HepG2 (cell line): ENCODE data around the gene PIWIL4. TPM values are rescaled to one million over a fixed set of nuclear protein-coding genes. Genes with fewer than 3 reads are reported as not detected.

ENCODE experiments used
- ATAC-seq: fragments of 200-7000 bp; cut with Tn5 transposase; 3 replicates; pipeline ENCODE4 v1.9.1; 2020; ENCODE audit warnings: mild to moderate bottlenecking, moderate library complexity
- BruUV-seq: library from RNA; stranded (reverse); fragments of 400-500 nt; replicated peaks from 2 replicates; lab custom pipeline; 2021; lab: Mats Ljungman, UMichigan
- CTCF ChIA-PET: fragments of 300-600 bp; formaldehyde crosslinking; extraction: SDS; loops from one replicate; lab custom pipeline; 2021; ENCODE audit warnings: low total read pairs, inconsistent platforms, low intra/inter-chr PET ratio; lab: Yijun Ruan, JAX
- POLR2A ChIA-PET: fragments of 350-600 bp; sonication (Branson Sonifier 250); formaldehyde crosslinking; loops from one replicate; lab custom pipeline; 2020; ENCODE audit warnings: antibody characterized with exemption, inconsistent platforms; lab: Yijun Ruan, JAX
- DNase-seq: peaks from one replicate; pipeline ENCODE4 v3.0.0-alpha.2; 2015; ENCODE audit warnings: low spot score
- FAIRE-seq: peaks from 3 replicates; lab custom pipeline; 2011; peaks lifted over from hg19 to GRCh38; lab: Jason Lieb, UNC
- H2AFZ ChIP-seq: one replicate; pipeline ENCODE4 v1.6.1; 2011; ENCODE audit warnings: low read length, inconsistent platforms
- H3K27ac ChIP-seq: fragments of 300-600 bp; 3 replicates; pipeline ENCODE4 v1.8.0; 2011; ENCODE audit warnings: mixed run types, mild to moderate bottlenecking, mixed read lengths, low read length, inconsistent platforms; ENCODE audit not compliant: insufficient read depth; ENCODE audit errors: extremely low read length
- H3K27me3 ChIP-seq, 2 experiments: fragments of 200-600 bp in 1 of 2; 2 replicates in 1 of 2; 3 replicates in 1 of 2; pipeline versions ENCODE4 v1.6.0 to v1.8.0; 2011; ENCODE audit warnings: low read length in 2 of 2, mild to moderate bottlenecking in 2 of 2, moderate library complexity in 2 of 2, inconsistent platforms in 1 of 2; ENCODE audit not compliant: insufficient read depth in 2 of 2, control insufficient read depth in 1 of 2
- H3K36me3 ChIP-seq, 2 experiments: fragments of 200-600 bp in 1 of 2; replicated peaks in 1 of 2; 2 replicates in 1 of 2; 3 replicates in 1 of 2; pipeline versions ENCODE4 v1.5.1 to v1.8.0; 2011; ENCODE audit warnings: low read length in 2 of 2, inconsistent platforms in 1 of 2; ENCODE audit not compliant: insufficient read depth in 2 of 2, control insufficient read depth in 1 of 2
- H3K4me1 ChIP-seq: 2 replicates; pipeline ENCODE4 v1.5.1; 2012; ENCODE audit warnings: low read length, inconsistent platforms; ENCODE audit not compliant: insufficient read depth
- H3K4me2 ChIP-seq: 2 replicates; pipeline ENCODE4 v1.6.0; 2011; ENCODE audit warnings: low read depth, low read length, inconsistent platforms
- H3K4me3 ChIP-seq, 3 experiments: fragments of 200-600 bp in 1 of 3; sonication (generic), shearing (Covaris generic) in 1 of 3; replicated peaks in 1 of 3; 2 replicates each; pipeline ENCODE4 v1.5.1; 2011 to 2016; ENCODE audit warnings: low read length in 3 of 3, inconsistent platforms in 2 of 3, low read depth in 2 of 3, mild to moderate bottlenecking in 2 of 3, control low read depth in 1 of 3, mixed read lengths in 1 of 3; ENCODE audit not compliant: insufficient read depth in 1 of 3
- H3K79me2 ChIP-seq: one replicate; pipeline ENCODE4 v1.6.1; 2011; ENCODE audit warnings: low read length, inconsistent platforms; ENCODE audit not compliant: insufficient read depth
- H3K9ac ChIP-seq: 2 replicates; pipeline ENCODE4 v1.6.0; 2011; ENCODE audit warnings: mild to moderate bottlenecking, low read depth, low read length, inconsistent platforms; ENCODE audit not compliant: insufficient read depth
- H3K9me3 ChIP-seq: 2 replicates; pipeline ENCODE4 v1.5.1; 2012; ENCODE audit warnings: mild to moderate bottlenecking, low read length
- H4K20me1 ChIP-seq: 2 replicates; pipeline ENCODE4 v1.6.0; 2011; ENCODE audit warnings: inconsistent platforms, mild to moderate bottlenecking, low read length, moderate library complexity; ENCODE audit not compliant: insufficient read depth
- ARID5B ChIP-seq: IDR thresholded peaks from 2 replicates; pipeline ENCODE4 v1.4.0; 2020; ENCODE audit warnings: mild to moderate bottlenecking, missing genetic modification reagents
- MNT ChIP-seq: fragments of 450-650 bp; IDR thresholded peaks from 2 replicates; pipeline ENCODE4 v1.6.1; 2016
- ZNF121 ChIP-seq: sonication (generic); formaldehyde crosslinking; IDR thresholded peaks from 2 replicates; pipeline ENCODE4 v1.5.0; 2020; ENCODE audit warnings: mild to moderate bottlenecking, missing genetic modification reagents
- ZNF644 ChIP-seq: IDR thresholded peaks from 2 replicates; pipeline ENCODE4 v1.6.1; 2016; ENCODE audit warnings: low read depth
- ZNF839 ChIP-seq: sonication (generic); formaldehyde crosslinking; IDR thresholded peaks from 2 replicates; pipeline ENCODE4 v1.4.0; 2020; ENCODE audit warnings: missing genetic modification reagents, mild to moderate bottlenecking, borderline replicate concordance
- ZSCAN9 ChIP-seq: IDR thresholded peaks from 2 replicates; pipeline ENCODE4 v1.6.1; 2016; ENCODE audit warnings: borderline replicate concordance
- WGBS: methylation state at CpG from one replicate; pipeline ENCODE4 v1.1.6; 2017; ENCODE audit warnings: low lambda C conversion rate; 5-methylcytosine and 5-hydroxymethylcytosine counted together
- in situ Hi-C: cut with HindIII; loops from 2 replicates; pipeline ENCODE4 v1.10.0; 2017; ENCODE audit warnings: low pct_unique_long_range_greater_than_20kb; ENCODE audit not compliant: extremely low pct_ligation_motif_present
- intact Hi-C: fragments of 100-400 bp; cut with micrococcal nuclease; formaldehyde crosslinking; loops from one replicate; pipeline ENCODE4 v1.10.0; 2022; ENCODE audit not compliant: unreplicated experiment
- polyA plus RNA-seq, 8 experiments: library from polyadenylated mRNA; depleted of rRNA in 3 of 8; stranded (reverse) in 7 of 8; unstranded in 1 of 8; fragments of >200 nt; fragmentation: Illumina TruSeq in 4 of 8; extraction: Trizol in 4 of 8; gene quantifications; 2 replicates each; pipeline versions ENCODE4 v1.2.1 to v1.2.3, GENCODE V29; 2011 to 2016; ENCODE audit warnings: low read depth in 4 of 8, missing spikeins in 1 of 8, mixed read lengths in 1 of 8; ENCODE audit not compliant: insufficient read depth in 1 of 8
- total RNA-seq, 5 experiments: library from RNA; depleted of rRNA; stranded (reverse); fragments of >200 nt; fragmentation: Illumina TruSeq; extraction: Trizol; gene quantifications; 2 replicates each; pipeline ENCODE4 v1.2.3, GENCODE V29; 2016; ENCODE audit warnings: low read depth in 1 of 5

Gene PIWIL4
- total and polyA plus RNA-seq, 2 of the 13 experiments (the other 11 are each of a cell fraction or from before 2014, with no cell fraction given), result 0.08 TPM; not detected in 1

DNA sequence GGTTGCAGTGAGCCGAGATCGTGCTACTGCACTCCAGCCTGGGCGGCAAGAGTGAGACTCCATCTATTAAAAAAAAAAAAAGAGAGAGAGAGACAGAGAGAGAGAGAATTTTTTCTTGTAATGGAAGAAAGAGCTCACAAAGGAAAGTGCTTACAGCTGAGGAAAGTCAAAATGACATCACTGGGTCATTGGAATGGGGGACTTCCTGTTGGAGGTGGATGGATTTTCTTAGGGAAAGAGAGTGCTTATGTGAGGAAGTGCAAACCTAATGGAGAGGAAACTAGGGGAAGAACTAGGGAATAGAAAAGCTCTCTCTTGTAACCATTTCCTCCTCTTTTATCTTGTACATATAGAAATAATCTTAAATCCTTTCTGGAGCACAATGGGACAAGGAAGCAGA lies 6.3 kb upstream of the PIWIL4 start (continued):
- no peak for TF ChIP-seq ARID5B (CRISPR knock-in tag)

DNA sequence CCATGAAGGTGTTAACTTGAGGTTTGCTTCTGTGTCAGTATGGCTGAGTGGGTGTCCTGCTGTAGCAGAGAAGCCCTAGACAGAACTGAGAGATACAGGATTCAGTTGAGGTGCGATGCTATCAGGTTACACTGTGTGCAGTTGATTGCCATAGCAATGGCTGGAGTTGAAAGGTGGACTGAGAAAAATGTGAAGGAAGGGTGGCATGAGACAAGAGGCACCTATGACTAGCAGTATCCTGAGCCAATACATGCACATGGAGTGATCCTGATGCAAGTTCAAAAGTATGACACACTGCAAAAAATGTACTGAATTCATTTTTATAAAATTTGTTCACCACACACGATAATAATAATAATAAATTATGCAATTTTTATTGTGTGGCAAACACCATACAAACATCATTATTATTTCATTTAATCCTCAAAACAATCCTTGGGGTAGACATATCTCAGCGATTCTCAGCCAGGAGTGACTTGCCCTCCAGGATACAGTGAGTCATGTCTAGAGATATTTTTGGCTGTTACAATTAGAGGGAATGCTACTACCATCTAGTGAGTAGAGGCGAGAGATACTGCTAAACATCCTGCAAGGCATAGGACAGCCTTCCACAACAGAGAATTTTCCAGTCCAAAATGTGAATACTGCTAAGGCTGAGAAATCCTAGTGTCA lies 3.9 kb upstream of the PIWIL4 start:
- Histone ChIP-seq H3K4me2 (no peak overlapping the region), H3K9me3 (no peaks in the 10 kb centered on the region), H4K20me1 (no peaks in the 10 kb centered on the region), H3K27ac (no peak overlapping the region), H3K27me3 (no peaks in the 10 kb centered on the region), H3K4me3 (no peak overlapping the region), H3K4me1 (no peaks in the 10 kb centered on the region), H3K36me3 (no peaks in the 10 kb centered on the region), H3K79me2 (no peaks in the 10 kb centered on the region), H3K9ac (no peak overlapping the region), H2AFZ (no peak overlapping the region)
- no peak for FAIRE-seq
- ChIA-PET POLR2A (no interaction called here), CTCF (no interaction called here)
- in situ Hi-C loops, result no loop called here
- 20% methylated on average over 4 of the region's 4 CpGs for WGBS
- no peak for ATAC-seq
- intact Hi-C loops, result no loop called here
- no peak for TF ChIP-seq ZNF121 (CRISPR knock-in tag)
- no peak for TF ChIP-seq ZSCAN9 (CRISPR knock-in tag)
- TF ChIP-seq MNT, result no peak
- TF ChIP-seq ZNF839 (CRISPR knock-in tag), result no peak
- TF ChIP-seq ZNF644 (CRISPR knock-in tag), result no peak
- BruUV-seq, result no TSS peak
- no peak for DNase-seq
